ENCODE measurements around the gene NUP43.

GRCh38 chr6:149698175-149698574 is 48.2 kb downstream of the NUP43 start:
- TF ChIP-seq EP300 (conservative IDR thresholded peaks at IDR 0.05; ENCODE audit: poor library complexity, severe bottlenecking) (no peak), EZH2 (IDR thresholded peaks at IDR 0.05; ENCODE audit: borderline replicate concordance, insufficient read depth, low read length, poor library complexity, severe bottlenecking) (no peak), CTCF (IDR thresholded peaks at IDR 0.05; ENCODE audit: poor library complexity, severe bottlenecking) (no peak), POLR2AphosphoS5 (IDR thresholded peaks at IDR 0.05) (no peak), SMC3 (conservative IDR thresholded peaks at IDR 0.05; ENCODE audit: poor library complexity) (no peak)
